ENCODE measurements around the gene TUBB4B. TPM values are rescaled to one million over a fixed set of nuclear protein-coding genes. Genes with fewer than 3 reads are reported as not detected.
A peak's percentile ranks its signal among the peaks of the same experiment; 100 is the strongest.
"Not testable (repeated sequence)": the region's sequence is repeated elsewhere in the genome, so short reads cannot be mapped to it uniquely, and the experiment has no call there.

Gene TUBB4B
- total RNA-seq, 1 donor from 2014 or later, result 191 TPM

GRCh38 chr9:137236238-137236935 lies 4.7 kb upstream of the TUBB4B start:
- Histone ChIP-seq H3K27ac (no peak overlapping the region), H3K27me3 (peaks cover 27% of the 10 kb centered on the region), H3K9me3 (no peaks in the 10 kb centered on the region), H3K4me1 (peaks cover 24% of the 10 kb centered on the region), H3K4me3 (no peak overlapping the region), H3K36me3 (no peaks in the 10 kb centered on the region)
- peak; percentile 96 for TF ChIP-seq CTCF (IDR thresholded peaks at IDR 0.05)
- DNase-seq (peak; percentile 94), ATAC-seq (peak; percentile 65)
- intact Hi-C loops (cut with DNase I), result no loop called here

GRCh38 chr9:137236936-137237421 lies 4.1 kb upstream of the TUBB4B start:
- H3K4me3 ChIP-seq, result no peak overlapping the region
- peaks cover 26% of the 10 kb centered on the region for H3K4me1 ChIP-seq
- peaks cover under 1% of the 10 kb centered on the region for H3K36me3 ChIP-seq

GRCh38 chr9:137237759-137238726 lies 3.0 kb upstream of the TUBB4B start:
- no peak for TF ChIP-seq CTCF (IDR thresholded peaks at IDR 0.05)
- Histone ChIP-seq H3K36me3 (peaks cover 12% of the 10 kb centered on the region), H3K9me3 (no peaks in the 10 kb centered on the region), H3K27ac (no peak overlapping the region), H3K4me1 (peaks cover 37% of the 10 kb centered on the region), H3K4me3 (no peak overlapping the region), H3K27me3 (peaks cover 15% of the 10 kb centered on the region)
- intact Hi-C loops (cut with DNase I), result no loop called here
- ATAC-seq (no peak), DNase-seq (no peak)

More at GRCh38 chr9:137236936-137237421, 4.1 kb upstream of the TUBB4B start:
- no peak for ATAC-seq
- peaks cover 22% of the 10 kb centered on the region for H3K27me3 ChIP-seq
- no peak for DNase-seq
- intact Hi-C loops (cut with DNase I), result no loop called here
- no peak for TF ChIP-seq CTCF (IDR thresholded peaks at IDR 0.05)
- H3K27ac ChIP-seq, result no peak overlapping the region
- H3K9me3 ChIP-seq, result no peaks in the 10 kb centered on the region

DNA sequence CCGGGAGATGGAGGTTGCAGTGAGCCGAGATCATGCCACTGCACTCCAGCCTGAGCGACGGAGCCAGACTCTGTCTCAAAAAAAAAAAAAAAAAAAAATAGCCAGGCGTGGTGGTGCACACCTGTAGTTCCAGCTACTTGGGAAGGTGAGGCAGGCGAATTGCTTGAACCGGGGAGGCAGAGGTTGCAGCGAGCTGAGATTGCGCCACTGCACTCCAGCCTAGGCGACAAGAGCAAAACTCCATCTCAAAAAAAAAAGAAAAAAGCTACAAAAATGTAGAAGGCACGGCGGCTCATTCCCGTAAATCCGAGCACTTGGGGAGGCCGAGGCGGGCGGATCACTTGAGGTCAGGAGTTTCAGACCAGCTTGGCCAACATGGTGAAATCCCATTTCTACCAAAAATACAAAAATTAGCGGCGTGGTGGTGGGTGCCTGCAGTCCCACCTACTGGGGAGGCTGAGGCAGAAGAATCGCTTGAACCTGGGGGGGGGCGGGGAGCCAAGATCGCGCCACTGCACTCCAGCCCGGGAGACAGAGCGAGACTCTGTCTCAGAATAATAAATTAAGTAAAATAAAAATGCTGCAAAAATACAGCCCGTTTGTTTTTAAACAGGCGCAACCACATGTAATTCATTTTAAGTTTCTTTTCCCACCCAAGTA lies 1.4 kb upstream of the TUBB4B start:
- Histone ChIP-seq H3K36me3 (peaks cover 21% of the 10 kb centered on the region), H3K27ac (peak overlapping the region; percentile 93), H3K4me3 (peak overlapping the region; percentile 74), H3K4me1 (peaks cover 50% of the 10 kb centered on the region)
- H3K27me3 ChIP-seq; ATAC-seq; intact Hi-C loops (cut with DNase I); DNase-seq; H3K9me3 ChIP-seq: not testable (repeated sequence)

GRCh38 chr9:137240318-137240840 lies 708 bp upstream of the TUBB4B start:
- Histone ChIP-seq H3K9me3 (no peaks in the 10 kb centered on the region), H3K4me1 (peaks cover 50% of the 10 kb centered on the region), H3K27me3 (peaks cover 4% of the 10 kb centered on the region), H3K4me3 (peak overlapping the region; percentile 74), H3K27ac (peak overlapping the region; percentile 93), H3K36me3 (peaks cover 21% of the 10 kb centered on the region)
- no peak for TF ChIP-seq CTCF (IDR thresholded peaks at IDR 0.05)
- DNase-seq, result peak; percentile 93
- peak; percentile 67 for ATAC-seq
- intact Hi-C loops (cut with DNase I), result no loop called here
